H1 (cell line): Measurements from ENCODE around the gene MLH3.

Experiments
- ATF3 ChIP-seq: IDR thresholded peaks from 2 replicates; pipeline ENCODE4 v1.6.1; 2011; ENCODE audit warnings: low read depth, mild to moderate bottlenecking, low read length; ENCODE audit not compliant: insufficient read depth
- BRCA1 ChIP-seq: IDR thresholded peaks from 2 replicates; pipeline ENCODE4 v1.6.1; 2012; ENCODE audit warnings: low read depth, low read length, improper control_type of control experiment
- CBX5 ChIP-seq: fragments of 300-800, 300-1000 bp; sonication (generic); IDR thresholded peaks from 2 replicates; pipeline ENCODE4 v1.7.1; 2016; ENCODE audit warnings: antibody characterized with exemption, low read length, low read depth
- CTCF ChIP-seq, 3 experiments: IDR thresholded peaks; 1 replicate in 2 of 3; 2 replicates in 1 of 3; pipeline versions ENCODE4 v1.5.1 to v1.6.1; 2011; ENCODE audit warnings: low read length in 3 of 3, mild to moderate bottlenecking in 3 of 3, inconsistent platforms in 2 of 3, low read depth in 1 of 3, moderate library complexity in 1 of 3; ENCODE audit not compliant: insufficient read depth in 1 of 3; ENCODE audit errors: control extremely low read depth in 1 of 3
- EP300 ChIP-seq, 2 experiments: IDR thresholded peaks; 1 replicate in 1 of 2; 2 replicates in 1 of 2; pipeline ENCODE4 v1.6.1; 2011 to 2012; ENCODE audit warnings: low read depth in 2 of 2, low read length in 2 of 2, mild to moderate bottlenecking in 2 of 2, borderline replicate concordance in 1 of 2, inconsistent platforms in 1 of 2, moderate library complexity in 1 of 2
- EZH2 ChIP-seq: fragments of 200-600 bp; sonication (generic); IDR thresholded peaks from 2 replicates; pipeline ENCODE4 v1.7.1; 2012; ENCODE audit warnings: low read depth, mild to moderate bottlenecking, moderate library complexity, low read length, inconsistent platforms; ENCODE audit not compliant: severe bottlenecking
- GABPA ChIP-seq: IDR thresholded peaks from 2 replicates; pipeline ENCODE4 v1.6.1; 2011; ENCODE audit warnings: mild to moderate bottlenecking, low read length, moderate library complexity, borderline replicate concordance; ENCODE audit not compliant: insufficient read depth
- KDM1A ChIP-seq: fragments of 200-600, 300-600 bp; sonication (generic); IDR thresholded peaks from 2 replicates; pipeline ENCODE4 v1.7.1; 2016; ENCODE audit warnings: mild to moderate bottlenecking, low read length, borderline replicate concordance
- POLR2AphosphoS5 ChIP-seq: IDR thresholded peaks from 2 replicates; pipeline ENCODE4 v1.6.1; 2011; ENCODE audit warnings: low read depth, low read length
- RAD21 ChIP-seq, 2 experiments: IDR thresholded peaks in 1 of 2; conservative IDR thresholded peaks in 1 of 2; 2 replicates each; pipeline ENCODE4 v1.6.1; 2011; ENCODE audit warnings: low read depth in 2 of 2, low read length in 2 of 2, improper control_type of control experiment in 1 of 2, inconsistent platforms in 1 of 2, mild to moderate bottlenecking in 1 of 2, moderate library complexity in 1 of 2
- RFX5 ChIP-seq: IDR thresholded peaks from 2 replicates; pipeline ENCODE4 v1.6.1; 2011; ENCODE audit warnings: low read depth, low read length, improper control_type of control experiment, borderline replicate concordance
- TBP ChIP-seq: IDR thresholded peaks from 2 replicates; pipeline ENCODE4 v1.6.1; 2011; ENCODE audit warnings: low read depth, low read length, improper control_type of control experiment
- YY1 ChIP-seq: IDR thresholded peaks from 2 replicates; pipeline ENCODE4 v1.6.1; 2011; ENCODE audit warnings: low read depth, mild to moderate bottlenecking, low read length

- TF ChIP-seq EZH2: no peak
- TF ChIP-seq CTCF (IDR thresholded peaks at IDR 0.05; ENCODE audit: control extremely low read depth in 1 of 3, insufficient read depth in 1 of 3, low read depth in 1 of 3, low read length in 3 of 3): no peak
- TF ChIP-seq EP300 (IDR thresholded peaks at IDR 0.05; ENCODE audit: borderline replicate concordance in 1 of 2, low read depth in 2 of 2, low read length in 2 of 2): no peak
- TF ChIP-seq POLR2AphosphoS5: no peak
- TF ChIP-seq KDM1A: no peak
- no peak for TF ChIP-seq BRCA1
- TF ChIP-seq YY1: no peak
- TF ChIP-seq RAD21 (IDR thresholded peaks at IDR 0.05 in 1 of 2, conservative IDR thresholded peaks at IDR 0.05 in 1 of 2; ENCODE audit: low read depth in 2 of 2, low read length in 2 of 2): no peak
- TF ChIP-seq RFX5: no peak
- TF ChIP-seq TBP: no peak
- TF ChIP-seq CBX5: no peak
- no peak for TF ChIP-seq ATF3
- TF ChIP-seq GABPA: no peak
Observed at GRCh38 chr14:75051556-75051899, 261 bp upstream of the MLH3 start.
